Mucosa of gallbladder (tissue), 1 donor: Measurements from ENCODE around the gene HRK. TPM values are rescaled to one million over a fixed set of nuclear protein-coding genes. Genes with fewer than 3 reads are reported as not detected.

Experiments used
- DNase-seq: peaks from one replicate; pipeline ENCODE4 v3.0.0-alpha.2; 2020; ENCODE audit warnings: low spot score
- total RNA-seq: library from RNA; stranded (reverse); gene quantifications from one replicate; pipeline ENCODE4 v1.2.1, GENCODE V29; 2021
- donor health status: DM: no; HTN: no; CAD: no.

The HRK gene
- total RNA-seq, 1 donor from 2014 or later, result 0.03 TPM

DNA sequence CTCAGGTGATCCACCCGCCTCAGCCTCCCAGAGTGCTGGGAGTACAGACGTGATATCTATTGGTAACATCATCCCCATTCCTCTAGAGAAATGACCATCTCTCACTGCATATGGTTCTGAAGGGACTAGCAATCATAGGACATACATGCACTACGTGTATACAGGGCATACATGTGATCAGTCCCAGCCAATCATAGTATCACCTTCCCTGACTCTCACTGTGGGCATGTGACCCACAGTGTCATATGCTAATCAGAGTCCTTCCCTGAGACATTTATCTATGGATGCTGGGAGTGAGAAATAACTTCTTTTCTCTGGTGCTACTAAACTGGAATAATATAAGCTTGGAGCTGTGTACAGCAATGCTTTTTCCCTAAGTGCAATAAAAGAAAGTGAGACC is 17.4 kb upstream of the HRK start:
- no peak for DNase-seq

- no peak for DNase-seq
These were observed 16.2 kb upstream of the HRK start for GRCh38 chr12:116897476-116897875.

GRCh38 chr12:116896411-116896924 is 15.2 kb upstream of the HRK start:
- DNase-seq, result no peak

GRCh38 chr12:116894913-116895312 is 13.7 kb upstream of the HRK start:
- no peak for DNase-seq

DNA sequence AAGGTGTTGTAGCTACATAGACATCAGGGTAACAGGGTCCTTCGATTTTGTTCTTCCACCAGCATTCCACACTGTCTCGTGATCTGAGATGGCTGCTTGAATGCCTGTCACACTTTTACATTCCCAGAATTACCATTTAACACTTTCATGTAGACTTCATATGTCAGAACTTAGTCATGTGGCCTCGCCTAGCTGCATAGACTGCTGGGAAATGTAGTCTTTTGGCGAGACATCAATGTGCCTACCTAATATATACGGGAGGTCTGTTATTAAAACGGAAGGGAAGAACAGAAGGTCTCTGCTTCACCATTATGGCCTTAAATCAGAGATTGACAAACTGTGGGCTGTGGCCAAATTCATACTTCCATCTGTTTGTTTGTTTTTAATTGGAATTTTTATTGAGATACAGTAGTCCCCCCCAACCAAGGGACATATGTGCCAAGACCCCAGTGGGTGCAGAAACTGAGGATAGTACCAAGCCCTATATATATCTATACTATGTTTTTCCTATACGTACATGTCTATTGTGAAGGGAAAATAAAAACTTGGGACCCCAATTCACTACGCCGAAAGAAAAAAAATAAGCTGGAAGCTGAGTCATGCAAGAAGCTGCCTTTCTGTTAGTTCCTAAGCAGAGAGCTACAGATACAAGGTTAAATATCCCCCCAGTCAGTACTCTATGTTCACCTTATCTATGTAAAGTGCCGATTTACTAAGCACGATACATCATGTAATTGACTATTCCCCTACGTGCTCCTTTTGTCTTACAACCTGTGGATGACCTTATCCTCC is 11.3 kb upstream of the HRK start:
- DNase-seq, result no peak

GRCh38 chr12:116891019-116891418 is 9.8 kb upstream of the HRK start:
- no peak for DNase-seq

DNA sequence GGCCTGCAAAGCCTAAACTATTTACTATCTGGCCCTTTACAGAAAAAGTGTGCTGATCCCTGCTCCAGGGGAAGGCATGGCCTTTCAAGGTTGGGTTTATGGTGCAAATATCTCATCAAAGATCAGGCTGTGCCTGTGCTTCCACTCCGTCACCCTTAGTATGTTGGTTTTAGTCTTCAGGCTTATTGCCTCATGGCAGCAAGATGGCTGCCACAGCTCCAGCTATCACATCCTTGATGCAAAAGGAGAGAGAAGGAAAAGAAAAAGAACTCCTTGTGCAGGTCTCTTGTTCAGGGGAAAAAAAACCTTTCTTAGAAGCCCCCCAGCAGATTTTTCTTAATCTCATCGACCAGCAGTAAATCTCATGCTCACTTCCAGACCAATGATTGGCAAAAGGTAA is 9.1 kb upstream of the HRK start:
- DNase-seq, result no peak

DNA sequence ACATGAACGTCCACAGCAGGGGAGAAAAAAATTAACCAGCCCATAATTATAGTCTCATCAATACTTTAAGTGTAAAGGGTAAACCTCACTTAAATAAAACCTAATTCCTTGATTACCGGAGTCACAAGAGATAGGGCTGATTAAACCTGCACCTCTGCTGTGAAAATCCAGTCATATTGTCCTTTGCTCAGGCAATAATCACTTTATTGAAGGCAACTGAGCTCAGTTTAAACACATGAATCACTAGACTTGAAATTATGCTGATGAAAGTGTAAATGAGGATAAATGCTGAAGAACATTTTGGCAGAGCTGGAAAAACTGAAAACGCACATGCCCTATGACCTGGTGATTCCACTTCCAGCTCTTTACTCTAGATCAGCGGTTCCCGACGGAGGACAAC is 6.7 kb upstream of the HRK start:
- no peak for DNase-seq

GRCh38 chr12:116887244-116887643 is 6.0 kb upstream of the HRK start:
- no peak for DNase-seq

- DNase-seq, result no peak
These were observed 4.2 kb upstream of the HRK start for GRCh38 chr12:116885491-116885890.

GRCh38 chr12:116884871-116885270 is 3.6 kb upstream of the HRK start:
- DNase-seq, result no peak

GRCh38 chr12:116882742-116883141 is 1.5 kb upstream of the HRK start:
- DNase-seq, result no peak

GRCh38 chr12:116881877-116882507 is 751 bp upstream of the HRK start:
- no peak for DNase-seq

GRCh38 chr12:116880817-116881324 is 370 bp downstream of the HRK start:
- DNase-seq, result no peak

GRCh38 chr12:116880213-116880816 is 926 bp downstream of the HRK start:
- no peak for DNase-seq

DNA sequence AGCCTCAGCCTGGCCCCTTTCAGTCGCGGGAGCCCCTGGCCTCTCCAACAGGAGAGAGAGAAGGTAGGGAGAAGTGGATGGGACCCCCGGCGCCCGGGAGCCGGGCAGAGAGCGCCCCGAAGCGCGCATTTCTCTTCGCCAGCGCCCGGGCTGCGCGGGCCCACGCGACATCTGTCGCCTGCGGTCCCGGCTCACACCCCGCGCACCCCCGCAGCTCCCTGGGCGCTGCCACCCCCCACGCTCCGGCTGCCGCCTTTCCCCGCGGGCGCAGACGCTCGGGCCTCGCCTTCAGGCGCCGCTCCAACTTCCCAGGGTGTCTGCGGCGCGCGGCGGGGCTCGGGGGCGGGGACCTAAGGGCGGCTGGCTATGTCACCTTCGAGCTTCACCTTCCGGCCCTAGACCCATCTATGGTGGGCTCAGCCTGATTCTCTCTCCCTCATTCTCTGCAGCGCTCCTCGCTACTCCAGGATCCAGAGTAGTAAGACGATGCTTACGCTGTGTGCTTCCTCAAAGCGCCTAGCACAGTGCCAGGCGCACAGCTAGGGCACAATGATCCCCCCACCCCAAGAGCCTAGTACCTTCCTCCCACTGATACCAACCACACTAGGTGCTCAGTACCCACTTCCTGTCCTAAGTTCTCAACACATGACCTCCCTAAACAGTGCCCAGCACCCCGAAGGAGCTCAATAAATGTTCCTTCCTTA is 1.6 kb downstream of the HRK start:
- DNase-seq, result no peak

DNA sequence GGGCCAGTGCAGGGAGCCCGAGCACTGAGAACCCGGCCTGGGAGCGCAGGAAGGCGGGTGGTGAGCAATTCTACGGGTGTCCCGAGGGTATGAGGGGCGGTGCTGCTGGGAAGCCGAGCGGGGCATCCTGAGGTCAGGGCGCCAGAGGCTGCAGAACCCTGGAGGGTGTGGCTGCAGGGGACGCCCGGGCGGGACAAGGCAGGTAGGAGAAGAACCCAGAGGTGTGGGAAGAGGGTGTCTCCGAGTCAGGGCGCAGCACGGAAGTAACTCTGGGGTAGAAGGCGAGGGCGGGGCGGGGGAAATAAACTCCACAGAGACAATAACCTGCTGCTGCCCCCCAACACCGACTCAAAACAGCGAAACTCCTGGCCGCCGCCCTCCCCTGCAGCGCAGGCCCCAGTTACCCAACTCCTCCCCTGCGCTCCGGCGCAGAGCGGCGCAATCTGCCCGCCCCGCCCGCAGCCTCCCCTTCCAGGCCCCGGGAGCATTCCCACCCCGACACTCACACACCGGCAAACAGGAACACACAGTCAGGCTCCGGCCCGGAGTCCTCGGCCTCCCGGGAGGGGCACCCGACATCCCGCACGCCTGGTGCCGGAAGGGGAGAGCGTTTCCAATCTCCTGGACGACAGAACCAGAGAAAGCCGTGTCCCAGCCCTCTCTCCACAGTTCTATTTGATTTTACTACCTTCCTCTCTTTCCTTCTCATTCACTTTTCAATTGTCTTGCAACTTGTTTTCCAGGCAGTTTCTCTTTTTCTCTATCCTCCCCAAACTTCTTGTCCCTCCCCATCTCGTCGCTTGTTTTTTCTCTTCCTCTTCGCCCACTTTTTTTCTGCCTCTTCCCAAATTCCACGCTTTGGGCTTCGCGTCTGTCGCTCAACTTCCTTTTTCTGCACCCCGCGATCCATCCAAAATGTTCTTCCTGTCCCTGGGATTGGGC is 2.4 kb downstream of the HRK start:
- no peak for DNase-seq

DNA sequence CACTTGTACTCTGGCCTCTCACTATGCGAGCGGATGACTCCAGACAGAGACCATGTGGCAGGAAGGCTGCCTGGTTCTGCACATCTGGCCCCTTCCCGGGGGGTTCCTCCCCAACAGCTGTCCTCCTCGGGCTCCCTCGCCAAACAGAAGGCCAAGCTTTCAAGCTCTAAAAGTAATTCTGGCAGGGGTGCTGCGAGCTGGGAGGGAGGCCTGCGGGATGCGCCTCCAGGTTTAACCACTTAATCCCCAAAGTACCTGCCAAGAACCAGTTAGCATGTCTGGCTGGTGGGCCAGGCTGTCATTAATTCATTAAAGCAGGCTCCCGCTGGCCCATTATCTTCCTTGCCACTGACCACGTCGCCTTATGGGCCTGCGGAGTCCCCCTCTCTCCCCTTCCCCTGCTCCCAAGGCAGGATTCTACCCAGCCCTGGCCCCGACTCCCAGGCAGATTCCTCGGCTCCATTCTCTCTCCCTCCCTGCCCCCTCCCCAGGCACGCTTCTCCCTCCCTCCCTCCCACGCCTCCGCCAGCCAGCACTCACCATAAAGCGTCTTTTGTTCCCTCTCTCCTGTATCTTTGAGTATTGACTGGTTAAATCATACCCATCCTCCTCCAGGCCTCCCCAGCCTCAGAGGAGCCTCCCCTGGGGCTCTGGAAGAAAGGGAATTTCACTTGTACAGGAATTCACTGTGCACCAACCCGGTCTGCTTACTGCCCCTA is 4.9 kb downstream of the HRK start:
- no peak for DNase-seq

- no peak for DNase-seq
These were observed 6.8 kb downstream of the HRK start for GRCh38 chr12:116874324-116874995.

DNA sequence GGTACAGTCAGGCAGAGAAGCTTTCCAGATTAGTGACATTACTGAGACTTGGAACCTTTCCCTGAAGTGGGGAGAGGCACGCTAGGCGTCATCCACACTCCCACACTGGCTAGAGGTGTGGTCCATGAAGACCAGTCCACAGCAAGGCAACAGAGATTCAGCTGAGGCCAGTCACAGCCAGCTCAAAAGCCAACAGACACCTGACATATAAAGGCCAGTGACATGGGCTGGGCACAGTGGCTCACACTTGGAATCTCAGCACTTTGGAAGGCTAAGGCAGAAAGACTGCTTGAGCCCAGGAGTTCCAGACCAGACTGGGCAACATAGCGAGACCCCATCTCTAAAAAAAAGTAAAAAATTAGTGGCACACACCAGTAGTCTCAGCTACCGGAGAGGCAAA is 10.9 kb downstream of the HRK start:
- DNase-seq, result no peak
